HL-60/S4 treated with retinoic acid at 250 ng/mL for 4 days and 3 days (cell line): ENCODE results near the gene LACRT.
"Not testable (repeated sequence)": the region's sequence is repeated elsewhere in the genome, so short reads cannot be mapped to it uniquely, and the experiment has no call there.

ENCODE experiments used
- in situ Hi-C: fragments of 300-500 bp; cut with MboI; formaldehyde crosslinking; loops from 2 replicates; pipeline ENCODE4 v1.7.0; 2022; ENCODE audit warnings: low sequenced_read_pairs

Gene LACRT

GRCh38 chr12:54641089-54641488 is 6.4 kb upstream of the LACRT start:
- in situ Hi-C loops = no loop called here

DNA sequence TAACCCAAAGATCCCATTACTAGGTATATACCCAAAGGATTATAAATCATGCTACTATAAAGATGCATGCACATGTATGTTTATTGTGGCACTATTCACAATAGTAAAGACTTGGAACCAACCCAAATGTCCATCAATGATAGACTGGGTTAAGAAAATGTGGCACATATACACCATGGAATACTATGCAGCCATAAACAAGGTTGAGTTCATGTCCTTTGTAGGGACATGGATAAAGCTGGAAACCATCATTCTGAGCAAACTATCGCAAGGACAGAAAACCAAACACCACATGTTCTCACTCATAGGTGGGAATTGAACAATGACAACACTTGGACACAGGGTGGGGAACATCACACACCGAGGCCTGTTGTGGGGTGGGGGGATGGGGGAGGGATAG is 4.4 kb upstream of the LACRT start:
- in situ Hi-C loops = not testable (repeated sequence)

DNA sequence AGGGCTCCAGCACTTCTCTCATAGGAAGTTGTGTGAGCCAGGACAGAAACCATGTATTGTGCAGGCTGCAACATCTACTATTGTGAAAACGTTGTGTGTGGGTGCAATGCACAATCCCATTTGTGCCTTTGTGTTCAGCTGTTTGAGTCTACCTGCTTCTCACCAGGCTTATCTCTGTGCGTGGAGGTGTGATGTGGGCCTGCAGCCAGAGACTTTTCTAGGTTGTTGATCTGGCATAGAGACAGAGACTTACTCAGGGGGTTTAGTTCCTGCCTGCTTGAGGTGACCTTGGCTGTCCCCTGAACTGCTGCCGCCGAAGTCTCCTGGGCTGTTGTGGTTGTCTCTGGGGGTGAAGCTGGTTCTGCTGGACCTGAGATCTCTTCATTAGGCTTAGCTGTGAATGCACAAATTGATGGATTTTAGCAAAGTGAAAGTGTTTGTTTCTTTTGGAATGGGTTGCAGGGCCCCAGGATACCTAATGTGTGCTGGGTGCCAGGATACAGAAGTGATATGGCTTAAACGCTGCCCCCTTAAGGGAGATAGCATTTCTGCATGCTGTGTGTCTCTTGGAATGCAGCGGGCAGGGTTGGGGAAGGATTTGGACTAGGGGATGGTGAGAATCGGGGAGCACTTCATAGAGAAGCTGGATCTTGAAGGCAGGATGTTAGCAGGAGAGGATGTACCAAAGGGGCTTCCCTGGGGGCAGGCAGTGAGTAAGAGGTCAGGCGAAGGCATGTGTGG is 2.5 kb downstream of the LACRT start:
- in situ Hi-C loops = no loop called here

GRCh38 chr12:54631551-54631950 is 3.1 kb downstream of the LACRT start:
- in situ Hi-C loops = no loop called here

- in situ Hi-C loops = no loop called here
These were observed 4.8 kb downstream of the LACRT start for GRCh38 chr12:54629925-54630324.

DNA sequence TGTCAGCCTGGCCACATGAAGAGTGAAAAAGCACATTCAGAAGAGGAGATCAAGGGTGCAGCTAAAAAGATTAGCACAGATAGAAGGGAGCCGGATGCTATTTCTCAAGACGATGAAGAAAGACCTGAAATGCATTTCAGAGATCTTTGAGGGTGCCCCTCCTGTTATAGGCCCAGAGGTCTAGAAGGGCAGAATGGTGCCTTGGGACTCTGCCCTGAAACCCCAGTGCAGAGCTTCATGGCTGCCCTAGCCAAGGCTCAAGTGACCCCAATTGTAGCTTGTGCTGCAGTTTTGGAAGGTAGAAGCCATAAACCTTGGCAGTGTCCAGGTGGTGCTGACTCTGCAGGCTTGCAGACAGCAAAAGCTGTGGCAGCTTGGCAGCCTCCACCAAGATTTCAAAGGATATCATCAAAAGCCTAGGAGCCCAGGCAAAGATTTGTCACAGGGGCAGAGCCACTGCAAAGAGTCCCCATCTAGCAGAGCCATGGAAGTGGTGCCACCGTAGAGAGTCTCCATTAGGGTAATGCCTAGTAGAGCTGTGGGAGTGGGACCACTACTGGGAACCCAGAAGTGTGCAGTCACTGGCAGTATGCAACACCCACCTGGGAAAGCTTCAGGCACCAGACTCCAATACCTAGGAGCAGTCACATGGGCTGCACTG is 6.4 kb downstream of the LACRT start:
- in situ Hi-C loops = no loop called here

DNA sequence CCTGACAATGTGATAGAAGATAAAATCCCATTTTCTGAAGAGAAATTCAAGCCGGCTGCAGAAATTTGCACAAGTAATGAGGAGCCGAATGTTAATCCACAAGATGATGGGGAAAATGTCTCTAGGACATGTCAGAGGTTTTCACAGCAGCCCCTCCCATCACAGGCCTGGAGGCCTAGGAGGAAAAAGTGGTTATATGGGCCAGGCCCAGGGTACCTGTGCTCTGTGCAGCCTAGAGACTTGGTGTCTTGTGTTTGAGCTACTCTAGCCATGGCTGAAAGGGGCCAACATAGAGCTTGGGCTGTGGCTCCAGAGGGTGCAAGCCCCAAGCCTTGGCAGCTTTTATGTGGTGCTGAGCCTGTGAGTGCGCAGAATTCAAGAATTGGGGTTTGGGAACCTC is 7.4 kb downstream of the LACRT start:
- in situ Hi-C loops = no loop called here

- in situ Hi-C loops = no loop called here
These were observed 9.1 kb downstream of the LACRT start for GRCh38 chr12:54625598-54625997.

DNA sequence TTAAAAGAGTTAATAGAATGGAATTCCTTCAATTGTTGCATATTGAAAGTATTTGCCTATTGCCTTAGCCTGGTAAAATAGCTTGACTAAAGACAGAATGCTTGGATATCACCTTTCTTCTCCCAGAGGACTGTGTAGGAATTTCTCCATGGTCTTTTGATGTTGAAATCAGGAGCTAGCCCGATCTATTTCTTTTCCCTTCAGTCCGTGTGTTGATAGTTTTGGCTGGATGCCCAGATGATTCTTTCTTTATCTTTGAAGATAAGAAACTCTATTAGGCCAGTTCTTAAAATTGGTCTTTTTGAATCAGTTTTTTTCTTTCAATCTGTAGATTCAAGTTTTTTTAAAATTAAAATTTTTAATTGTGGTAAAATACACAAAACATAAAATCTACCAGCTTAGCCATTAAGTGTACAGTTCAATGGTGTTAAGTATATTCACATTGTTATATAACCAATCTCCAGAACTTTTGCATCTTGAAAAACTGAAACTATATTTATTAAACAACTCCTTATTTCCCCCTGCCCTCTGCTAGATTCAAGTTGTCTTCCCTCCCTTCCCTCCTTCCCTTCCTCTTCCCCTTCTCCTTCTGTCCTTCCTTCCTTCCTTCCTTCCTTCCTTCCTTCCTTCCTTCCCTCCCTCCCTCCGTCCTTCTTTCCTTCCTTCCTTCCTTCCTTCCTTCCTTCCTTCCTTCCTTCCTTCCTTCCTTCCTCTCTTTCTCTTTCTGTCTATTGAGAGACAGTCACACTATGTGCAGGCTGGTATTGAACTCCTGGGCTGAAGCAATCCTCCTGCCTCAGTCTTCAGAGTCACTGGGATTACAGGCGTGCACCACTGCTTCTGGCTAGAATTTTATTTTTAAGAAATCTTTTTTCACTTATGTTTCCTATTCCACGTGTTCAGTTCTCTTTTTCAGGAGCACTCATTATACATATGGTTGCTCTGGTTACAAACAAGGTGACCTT is 10.1 kb downstream of the LACRT start:
- in situ Hi-C loops = no loop called here

GRCh38 chr12:54622463-54623183 is 12.1 kb downstream of the LACRT start:
- in situ Hi-C loops = no loop called here

DNA sequence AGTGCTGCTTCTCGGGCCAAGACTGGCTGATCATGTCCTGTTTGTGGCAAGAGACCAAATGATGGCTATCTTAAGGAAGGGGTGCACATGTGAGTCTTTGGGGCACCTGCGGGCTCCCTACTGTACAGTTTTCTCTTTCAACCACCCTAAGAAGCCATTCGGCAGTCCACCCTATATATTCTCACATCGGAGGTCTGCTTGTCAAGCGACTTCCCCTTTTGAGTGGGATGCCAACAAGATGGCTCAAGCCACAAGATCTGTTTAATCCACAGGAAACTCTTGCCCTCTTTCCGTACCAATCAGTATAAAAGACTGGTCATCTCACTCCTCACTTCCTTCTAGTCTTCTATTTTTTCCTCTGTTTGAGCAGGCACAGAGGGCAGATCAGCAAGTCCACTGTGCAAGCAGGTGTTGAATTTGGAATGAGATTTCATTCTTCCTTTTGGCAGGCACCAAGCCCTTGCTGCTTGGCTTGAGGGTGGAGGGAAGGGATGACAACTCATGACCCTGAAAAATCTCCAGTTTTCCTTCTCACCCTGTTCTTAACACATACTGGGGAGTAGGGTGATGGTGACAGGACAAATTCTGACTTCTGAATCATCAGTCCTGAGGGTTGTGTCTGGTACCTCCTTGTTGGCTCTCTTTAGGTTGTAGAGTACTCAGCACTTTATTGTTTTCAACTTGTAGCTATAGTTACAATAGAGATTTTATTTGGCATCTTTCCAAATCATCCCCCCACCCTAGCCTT is 17.6 kb downstream of the LACRT start:
- in situ Hi-C loops = no loop called here

GRCh38 chr12:54612225-54612750 is 22.4 kb downstream of the LACRT start:
- in situ Hi-C loops = no loop called here

- in situ Hi-C loops = no loop called here
These were observed 23.0 kb downstream of the LACRT start for GRCh38 chr12:54611715-54612149.

DNA sequence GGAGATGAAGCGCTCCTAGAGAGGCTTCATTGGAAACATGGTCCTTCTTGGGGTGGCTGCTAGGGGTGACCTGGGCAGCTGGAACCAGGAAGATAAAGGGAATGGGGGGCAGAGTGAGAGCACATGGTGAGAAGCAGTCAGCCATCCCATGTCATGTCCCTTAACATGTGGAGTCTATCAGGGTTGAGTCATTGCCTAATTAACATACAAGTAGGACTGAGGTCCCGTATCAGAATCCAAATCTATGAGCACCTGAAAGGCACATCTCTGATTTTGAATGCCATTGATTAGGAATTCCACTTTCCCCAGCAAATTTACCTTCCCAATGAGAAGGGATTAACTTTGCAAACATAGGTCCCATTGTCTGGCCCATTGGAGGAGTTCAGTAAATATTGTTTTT is 25.9 kb downstream of the LACRT start:
- in situ Hi-C loops = no loop called here

DNA sequence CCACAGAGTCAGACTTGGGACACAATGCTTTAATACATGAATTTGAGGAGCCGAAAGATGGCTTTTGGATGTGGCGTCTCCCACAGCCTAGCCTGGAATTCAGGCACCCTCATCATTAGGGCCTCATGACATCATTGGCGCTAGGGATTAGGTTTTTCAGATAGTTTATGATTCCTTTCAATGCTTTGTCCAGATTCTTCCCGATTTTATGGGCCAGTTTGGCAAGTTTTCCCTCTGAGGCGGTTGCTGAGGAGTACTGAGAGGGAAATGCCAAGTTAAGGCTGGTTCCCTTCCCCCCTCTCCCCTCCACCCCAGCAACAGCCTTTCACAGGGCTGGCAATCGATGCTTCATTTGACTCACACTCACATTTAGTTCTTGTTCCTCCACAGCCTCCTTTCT is 26.5 kb downstream of the LACRT start:
- in situ Hi-C loops = no loop called here

DNA sequence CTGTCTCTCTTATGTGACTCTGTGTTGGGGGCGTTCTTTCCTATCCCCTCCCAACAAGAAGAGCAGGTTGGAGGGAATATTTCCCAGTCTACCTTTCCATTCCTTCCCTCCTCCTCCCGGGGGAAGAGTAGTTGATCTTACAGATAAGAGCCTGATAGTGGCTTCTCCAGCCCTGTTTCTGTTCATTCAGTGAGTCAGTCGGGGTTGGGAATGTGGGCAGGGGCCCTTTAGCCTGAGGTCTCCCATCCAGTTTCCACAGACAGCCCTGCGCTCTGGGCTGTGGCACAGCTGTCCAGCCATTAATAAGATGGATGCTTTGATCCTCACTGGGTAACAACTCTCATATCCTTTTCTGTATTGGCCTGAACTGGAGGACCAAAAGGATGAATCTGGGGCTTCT is 28.1 kb downstream of the LACRT start:
- in situ Hi-C loops = no loop called here

- in situ Hi-C loops = no loop called here
These were observed 29.3 kb downstream of the LACRT start for GRCh38 chr12:54605138-54605970.

DNA sequence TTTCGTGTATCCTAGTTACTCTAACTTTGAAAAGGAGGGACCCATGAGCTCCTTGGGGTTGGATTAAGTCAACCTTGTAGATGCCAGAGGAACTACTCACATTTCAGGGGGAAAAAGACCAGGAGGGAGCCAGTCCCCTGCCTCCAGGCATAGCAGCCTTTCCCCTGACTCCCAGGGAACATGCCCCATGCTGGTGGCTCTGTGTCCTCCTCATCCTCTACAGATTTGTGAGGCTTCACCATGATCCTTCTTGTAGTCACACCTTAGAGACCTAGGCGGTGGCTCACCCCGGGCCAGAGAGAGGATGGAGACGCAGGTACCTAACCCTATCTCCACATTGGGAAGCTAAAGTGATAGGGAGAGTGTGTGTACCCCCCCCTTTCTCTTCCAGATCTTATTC is 30.3 kb downstream of the LACRT start:
- in situ Hi-C loops = no loop called here

DNA sequence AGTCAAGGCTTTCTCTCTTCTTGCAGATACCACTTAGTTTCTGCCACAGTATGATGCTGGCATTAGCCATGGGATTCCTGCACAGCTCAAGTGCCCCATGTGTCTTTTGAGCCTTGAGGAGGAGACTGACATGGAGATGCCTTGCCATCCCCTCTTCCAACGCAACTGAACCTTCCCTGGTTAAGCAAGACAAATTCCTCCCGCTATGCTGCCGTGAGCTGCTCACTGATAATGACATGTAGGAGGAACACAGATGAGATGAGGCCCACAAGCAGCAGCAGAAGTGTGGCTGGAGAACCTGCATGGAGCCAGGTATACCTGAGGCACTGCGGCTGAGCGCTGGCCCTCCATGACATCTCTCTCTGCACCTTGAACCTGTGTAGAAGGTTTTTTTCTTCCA is 30.8 kb downstream of the LACRT start:
- in situ Hi-C loops = no loop called here
